SK-N-SH (cell line): ENCODE measurements around the gene SRBD1.

Source experiments
- EZH2phosphoT487 ChIP-seq: fragments of 200-600 bp; sonication (generic); IDR thresholded peaks from 2 replicates; pipeline ENCODE4 v1.6.1; 2017; ENCODE audit warnings: low read depth, mixed run types, mild to moderate bottlenecking, antibody characterized with exemption, moderate library complexity, borderline replicate concordance
- SIN3A ChIP-seq: IDR thresholded peaks from 2 replicates; pipeline ENCODE4 v1.6.1; 2012; ENCODE audit warnings: low read depth, mild to moderate bottlenecking, low read length, moderate library complexity, borderline replicate concordance
- TF ChIP-seq, protein P1 (sequence below): IDR thresholded peaks from 2 replicates; pipeline ENCODE4 v1.6.1; 2012; ENCODE audit warnings: mild to moderate bottlenecking, low read depth, low read length, moderate library complexity

DNA sequence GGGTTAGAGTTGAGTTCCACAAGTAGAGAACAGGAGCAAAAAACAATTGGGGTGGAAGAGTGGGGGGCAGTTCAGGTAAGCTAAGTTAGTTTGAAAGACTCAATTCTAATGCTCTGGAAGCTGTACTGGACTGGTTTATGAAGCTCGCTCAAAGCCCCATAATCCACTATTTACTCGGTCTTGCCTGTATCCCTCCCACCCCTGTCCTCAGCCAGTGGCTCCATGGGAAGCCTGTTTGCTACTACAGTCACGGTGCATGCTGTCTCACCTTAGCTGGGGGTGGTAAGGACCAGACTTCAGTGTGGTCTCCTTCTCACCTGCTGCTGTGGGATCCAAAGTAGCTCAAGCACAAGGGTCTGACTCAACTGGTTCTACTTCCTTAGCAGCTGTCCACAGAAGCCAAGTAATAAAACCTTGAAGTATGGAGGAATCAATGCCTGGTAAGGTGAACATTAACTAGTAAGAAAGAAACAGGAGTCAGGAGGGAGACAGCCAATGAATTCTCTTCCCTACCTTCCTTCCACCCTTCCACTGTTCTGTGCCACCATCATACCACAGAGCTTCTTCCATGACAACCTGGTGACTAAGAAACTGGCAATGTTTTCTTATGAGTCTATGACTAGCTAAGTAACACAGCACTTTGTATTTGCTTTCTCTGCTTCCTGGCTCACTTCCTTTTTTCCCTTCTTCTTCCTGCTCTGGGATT, 230.8 kb downstream of the SRBD1 start:
- TF ChIP-seq, protein P1, sequence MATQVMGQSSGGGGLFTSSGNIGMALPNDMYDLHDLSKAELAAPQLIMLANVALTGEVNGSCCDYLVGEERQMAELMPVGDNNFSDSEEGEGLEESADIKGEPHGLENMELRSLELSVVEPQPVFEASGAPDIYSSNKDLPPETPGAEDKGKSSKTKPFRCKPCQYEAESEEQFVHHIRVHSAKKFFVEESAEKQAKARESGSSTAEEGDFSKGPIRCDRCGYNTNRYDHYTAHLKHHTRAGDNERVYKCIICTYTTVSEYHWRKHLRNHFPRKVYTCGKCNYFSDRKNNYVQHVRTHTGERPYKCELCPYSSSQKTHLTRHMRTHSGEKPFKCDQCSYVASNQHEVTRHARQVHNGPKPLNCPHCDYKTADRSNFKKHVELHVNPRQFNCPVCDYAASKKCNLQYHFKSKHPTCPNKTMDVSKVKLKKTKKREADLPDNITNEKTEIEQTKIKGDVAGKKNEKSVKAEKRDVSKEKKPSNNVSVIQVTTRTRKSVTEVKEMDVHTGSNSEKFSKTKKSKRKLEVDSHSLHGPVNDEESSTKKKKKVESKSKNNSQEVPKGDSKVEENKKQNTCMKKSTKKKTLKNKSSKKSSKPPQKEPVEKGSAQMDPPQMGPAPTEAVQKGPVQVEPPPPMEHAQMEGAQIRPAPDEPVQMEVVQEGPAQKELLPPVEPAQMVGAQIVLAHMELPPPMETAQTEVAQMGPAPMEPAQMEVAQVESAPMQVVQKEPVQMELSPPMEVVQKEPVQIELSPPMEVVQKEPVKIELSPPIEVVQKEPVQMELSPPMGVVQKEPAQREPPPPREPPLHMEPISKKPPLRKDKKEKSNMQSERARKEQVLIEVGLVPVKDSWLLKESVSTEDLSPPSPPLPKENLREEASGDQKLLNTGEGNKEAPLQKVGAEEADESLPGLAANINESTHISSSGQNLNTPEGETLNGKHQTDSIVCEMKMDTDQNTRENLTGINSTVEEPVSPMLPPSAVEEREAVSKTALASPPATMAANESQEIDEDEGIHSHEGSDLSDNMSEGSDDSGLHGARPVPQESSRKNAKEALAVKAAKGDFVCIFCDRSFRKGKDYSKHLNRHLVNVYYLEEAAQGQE: no peak
- no peak for TF ChIP-seq SIN3A
- no peak for TF ChIP-seq EZH2phosphoT487
